Measurements from ENCODE around the gene RAP1GAP2.

Gene RAP1GAP2

GRCh38 chr17:2786176-2786881, 9.9 kb upstream of the RAP1GAP2 start:
- DNase-seq (ENCODE audit: low spot score): peak; percentile 81

DNA sequence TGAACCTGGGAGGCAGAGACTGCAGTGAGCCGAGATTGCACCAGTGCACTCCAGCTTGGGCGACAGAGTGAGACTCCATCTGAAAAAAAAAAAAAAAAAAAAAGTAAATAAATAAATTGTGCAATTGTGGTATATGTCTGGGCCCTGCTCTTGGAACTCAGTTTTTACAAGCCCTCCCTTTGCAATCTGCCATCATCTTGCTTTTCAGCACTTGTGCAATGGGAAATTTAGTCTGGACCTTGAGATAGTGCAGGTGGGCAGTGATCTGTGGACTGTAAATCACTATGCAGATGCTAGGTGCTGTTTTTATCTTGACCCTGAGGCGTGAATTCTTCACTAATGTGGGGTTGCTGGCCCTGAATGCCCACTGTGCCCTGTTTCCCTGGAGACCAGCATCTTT, 6.5 kb upstream of the RAP1GAP2 start:
- DNase-seq (ENCODE audit: low spot score): no peak

DNA sequence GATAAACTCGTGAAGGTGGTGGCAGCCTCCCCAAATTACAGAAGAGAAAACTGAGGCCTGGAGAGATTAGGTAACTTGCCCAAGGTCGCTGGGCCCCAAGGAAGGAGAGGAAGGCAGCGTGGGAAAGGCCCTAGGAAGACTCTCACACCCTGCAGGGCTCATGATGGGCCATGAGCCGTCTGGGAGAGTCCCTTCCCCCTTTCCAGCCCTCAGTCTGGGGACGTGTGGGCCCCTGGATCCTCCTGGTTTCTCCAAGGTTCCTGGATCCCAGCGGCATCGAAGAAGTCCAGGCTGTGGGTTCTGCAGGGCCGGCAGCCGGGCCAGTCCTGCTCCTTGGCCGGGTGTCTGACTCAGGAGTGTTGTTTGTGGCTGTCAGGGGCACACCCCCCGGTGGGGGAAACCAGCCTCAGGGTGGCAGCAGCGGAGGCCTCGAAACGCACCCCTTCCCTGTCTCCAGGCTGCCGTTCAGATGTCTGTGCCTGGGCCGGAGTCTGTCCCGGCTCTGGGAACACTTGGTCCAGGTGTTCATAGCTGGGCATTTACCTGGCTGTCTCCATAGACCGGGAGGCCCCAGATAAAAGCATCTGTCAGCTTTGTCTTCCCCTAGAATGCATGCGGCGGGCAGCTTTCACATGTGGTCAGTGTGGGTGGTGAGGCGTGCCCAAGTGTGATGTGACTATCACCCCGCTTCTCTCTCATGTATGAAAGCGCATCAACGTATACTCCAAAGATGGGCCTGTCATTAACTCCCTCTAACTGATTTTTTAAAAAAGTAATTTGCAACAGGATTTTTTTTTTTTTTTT, 3.7 kb upstream of the RAP1GAP2 start:
- DNase-seq (ENCODE audit: low spot score): no peak

DNA sequence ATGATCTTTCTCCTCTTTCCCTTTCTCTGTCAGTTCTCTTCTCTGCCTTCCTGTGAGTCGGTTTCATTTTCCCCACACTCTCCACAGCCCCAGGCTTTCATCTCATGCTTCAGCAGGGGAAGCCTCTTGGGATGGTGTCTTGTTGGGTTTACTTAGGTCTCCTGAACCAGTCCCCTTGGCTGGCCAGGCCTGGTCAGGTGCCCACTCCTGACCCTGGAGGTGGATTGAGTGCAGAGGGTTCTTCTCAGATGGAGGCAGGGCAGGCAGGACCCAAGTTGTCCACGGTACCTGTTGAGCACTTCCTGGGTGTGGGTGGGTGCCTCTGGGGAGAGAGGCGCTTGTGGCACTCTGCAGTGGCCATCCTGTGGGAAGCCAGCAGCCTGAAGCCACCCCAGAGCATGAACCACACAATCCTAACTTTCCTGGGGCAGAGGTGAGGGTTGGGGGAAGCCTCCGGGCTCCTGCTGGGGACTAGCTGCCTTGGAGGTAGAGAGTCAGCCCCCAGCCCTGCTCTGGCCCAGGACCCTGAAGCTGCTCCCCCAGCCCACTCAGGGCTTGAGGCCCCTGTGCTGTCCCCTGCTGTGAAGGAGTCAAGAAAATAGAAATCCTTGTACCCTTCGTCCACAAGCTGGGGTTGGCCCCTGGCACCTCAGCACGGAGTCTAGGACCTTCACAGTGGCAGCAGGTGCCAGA, 2.0 kb upstream of the RAP1GAP2 start:
- DNase-seq (ENCODE audit: low spot score): no peak

DNA sequence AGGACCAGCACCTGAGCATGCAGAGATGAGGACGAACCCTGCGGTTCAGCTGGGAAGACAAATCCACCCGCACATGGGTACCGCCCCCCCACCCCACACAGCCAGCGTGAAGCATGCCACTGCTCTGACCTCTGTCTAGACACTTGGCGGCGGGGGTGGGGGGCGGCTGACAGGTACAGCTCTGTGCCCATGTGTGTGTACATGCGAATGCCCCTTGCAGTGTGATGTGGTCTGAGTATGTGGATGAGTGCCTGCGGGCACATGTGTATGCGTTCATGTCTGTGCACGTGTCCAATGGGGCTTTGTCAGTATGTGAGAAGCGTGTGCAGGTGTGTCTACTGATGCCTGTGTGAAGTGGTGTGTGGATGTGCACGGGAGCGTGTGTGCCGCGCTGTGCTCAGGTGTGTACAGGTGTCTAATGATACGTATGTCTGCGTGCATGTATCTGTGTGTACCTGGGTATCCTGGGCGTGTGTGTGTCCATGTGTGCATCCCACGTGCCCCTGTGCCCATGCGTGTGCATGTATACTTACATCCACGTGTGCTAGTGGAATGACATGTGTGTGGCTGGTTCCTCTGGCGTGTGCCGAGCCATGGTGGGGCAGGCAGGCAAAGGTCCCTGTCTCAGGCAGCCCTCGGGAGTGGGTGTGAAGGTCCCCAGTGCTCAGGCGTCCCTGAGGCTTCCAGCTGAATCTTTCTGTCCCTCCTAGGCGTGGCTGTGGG, 636 bp upstream of the RAP1GAP2 start:
- DNase-seq (ENCODE audit: low spot score): no peak

- no peak for DNase-seq (ENCODE audit: low spot score)
These were observed 988 bp downstream of the RAP1GAP2 start for GRCh38 chr17:2797226-2797625.

- no peak for DNase-seq (ENCODE audit: low spot score)
These were observed 1.4 kb downstream of the RAP1GAP2 start for GRCh38 chr17:2797637-2798036.

DNA sequence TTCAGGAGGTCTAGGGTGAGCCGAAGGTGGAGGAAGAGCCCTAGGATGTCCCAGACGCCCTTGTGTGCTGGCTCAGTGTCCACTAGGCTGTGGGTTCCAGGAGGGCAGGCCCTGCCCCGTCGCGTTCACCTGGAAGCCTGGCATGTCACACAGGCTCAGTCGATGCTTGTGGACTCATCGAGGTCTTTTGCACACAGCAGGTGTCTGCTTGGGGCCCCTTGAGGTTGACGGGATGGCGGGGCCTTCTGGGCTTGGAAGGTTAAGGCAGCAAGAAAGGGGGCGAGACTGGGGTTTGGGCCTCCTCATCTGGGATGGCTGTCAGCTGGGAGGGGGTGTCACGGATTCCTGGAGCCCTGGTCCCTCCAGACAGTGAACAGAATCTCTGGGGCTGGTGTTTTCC, 1.9 kb downstream of the RAP1GAP2 start:
- DNase-seq (ENCODE audit: low spot score): no peak

GRCh38 chr17:2798678-2799077, 2.4 kb downstream of the RAP1GAP2 start:
- DNase-seq (ENCODE audit: low spot score): no peak

DNA sequence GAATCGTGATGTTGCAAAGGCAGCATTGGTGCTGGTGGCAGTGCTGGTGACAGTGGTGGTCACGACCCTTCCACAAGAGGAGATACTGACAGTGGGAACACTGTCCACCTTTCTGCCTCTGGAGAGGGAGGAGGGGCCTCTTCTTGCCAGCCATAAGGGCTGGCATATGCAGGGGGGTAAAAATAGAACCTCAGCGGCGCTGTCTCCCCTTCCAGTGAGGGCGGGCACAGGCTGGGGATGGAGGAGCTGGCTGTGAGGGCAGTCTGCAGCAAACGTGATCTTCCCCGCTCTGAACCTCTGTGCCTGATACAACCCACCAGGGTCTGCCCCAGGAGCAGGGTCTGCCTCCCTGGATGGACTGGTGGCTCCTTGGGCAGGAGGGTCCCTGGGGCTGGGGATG, 3.4 kb downstream of the RAP1GAP2 start:
- no peak for DNase-seq (ENCODE audit: low spot score)

GRCh38 chr17:2800367-2800766, 4.1 kb downstream of the RAP1GAP2 start:
- DNase-seq (ENCODE audit: low spot score): no peak

GRCh38 chr17:2801841-2802240, 5.6 kb downstream of the RAP1GAP2 start:
- DNase-seq (ENCODE audit: low spot score): no peak

- no peak for DNase-seq (ENCODE audit: low spot score)
These were observed 6.3 kb downstream of the RAP1GAP2 start for GRCh38 chr17:2802574-2802973.

GRCh38 chr17:2803386-2803785, 7.1 kb downstream of the RAP1GAP2 start:
- DNase-seq (ENCODE audit: low spot score): no peak

DNA sequence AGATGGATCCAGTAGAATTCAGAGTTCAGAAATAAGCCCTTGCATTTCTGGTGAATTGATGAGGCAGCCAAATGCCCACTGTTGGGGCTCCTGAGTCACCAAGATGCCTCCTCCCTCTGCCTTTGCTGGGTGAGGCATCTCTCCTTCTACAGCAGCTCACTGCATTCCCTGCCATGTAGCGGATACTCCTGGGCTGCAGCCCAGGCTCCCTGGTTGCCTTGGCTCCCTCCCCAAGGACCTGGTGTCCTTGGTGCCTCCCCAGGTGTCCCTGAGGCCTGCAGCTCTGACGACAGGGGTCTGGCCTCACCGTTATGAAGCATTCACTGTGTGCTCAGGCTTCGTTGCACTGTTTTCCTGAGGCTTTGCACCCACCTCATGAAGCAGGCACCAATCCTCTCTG, 7.7 kb downstream of the RAP1GAP2 start:
- DNase-seq (ENCODE audit: low spot score): no peak

GRCh38 chr17:2804912-2805311, 8.7 kb downstream of the RAP1GAP2 start:
- no peak for DNase-seq (ENCODE audit: low spot score)

GRCh38 chr17:2805961-2806360, 9.7 kb downstream of the RAP1GAP2 start:
- DNase-seq (ENCODE audit: low spot score): no peak

- no peak for DNase-seq (ENCODE audit: low spot score)
These were observed 12.4 kb downstream of the RAP1GAP2 start for GRCh38 chr17:2808367-2809335.

DNA sequence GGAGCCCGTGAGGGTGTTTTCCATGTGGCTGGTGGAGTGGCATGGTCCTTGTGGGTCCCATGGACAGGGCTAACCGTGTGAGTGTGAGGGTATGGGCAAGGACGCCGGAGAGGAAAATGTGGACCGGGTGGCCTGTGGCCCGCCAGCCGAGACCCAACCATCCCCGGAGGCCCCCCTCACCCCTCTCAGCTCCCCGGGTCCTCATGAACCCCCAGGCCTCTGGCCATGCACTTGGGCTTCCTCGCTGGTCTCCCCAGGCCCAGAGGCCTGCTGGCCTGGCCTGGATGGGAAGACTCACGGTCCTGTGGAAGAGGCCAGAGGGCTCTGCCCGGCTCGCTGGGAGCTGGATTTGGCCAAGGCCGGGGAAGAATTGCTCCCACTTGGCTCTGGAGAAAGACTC, 13.1 kb downstream of the RAP1GAP2 start:
- DNase-seq (ENCODE audit: low spot score): no peak

GRCh38 chr17:2814049-2814448, 17.8 kb downstream of the RAP1GAP2 start:
- DNase-seq (ENCODE audit: low spot score): no peak
